Hepatocyte (in vitro differentiated cells): ENCODE measurements around the gene HOMER1. TPM values are rescaled to one million over a fixed set of nuclear protein-coding genes. Genes with fewer than 3 reads are reported as not detected.

Experiments
- DNase-seq: peaks from one replicate; pipeline ENCODE4 v3.0.0-alpha.2; 2016; ENCODE audit warnings: low spot score
- H2AFZ ChIP-seq: fragments of 200-600 bp; sonication (generic); 2 replicates; pipeline ENCODE4 v1.6.0; 2016; ENCODE audit warnings: antibody characterized with exemption, mild to moderate bottlenecking
- H3K27ac ChIP-seq: fragments of 200-600 bp; sonication (generic); 2 replicates; pipeline ENCODE4 v1.5.1; 2016; ENCODE audit warnings: mild to moderate bottlenecking
- H3K27me3 ChIP-seq: fragments of 200-600 bp; sonication (generic); 2 replicates; pipeline ENCODE4 v1.6.1; 2016
- H3K36me3 ChIP-seq: fragments of 200-600 bp; sonication (generic); replicated peaks from 2 replicates; pipeline ENCODE4 v1.5.1; 2016; ENCODE audit warnings: low read depth; ENCODE audit not compliant: insufficient read depth
- H3K4me1 ChIP-seq: fragments of 200-600 bp; sonication (generic); 2 replicates; pipeline ENCODE4 v1.5.1; 2016; ENCODE audit warnings: mild to moderate bottlenecking, moderate library complexity; ENCODE audit not compliant: insufficient read depth
- H3K4me2 ChIP-seq: fragments of 200-600 bp; sonication (generic); 2 replicates; pipeline ENCODE4 v1.6.0; 2016
- H3K4me3 ChIP-seq: fragments of 200-600 bp; sonication (generic); 2 replicates; pipeline ENCODE4 v1.5.1; 2016; ENCODE audit warnings: mild to moderate bottlenecking
- H3K79me2 ChIP-seq: fragments of 200-600 bp; sonication (generic); 2 replicates; pipeline ENCODE4 v1.6.0; 2017; ENCODE audit warnings: mild to moderate bottlenecking
- H3K9me2 ChIP-seq: fragments of 200-600 bp; sonication (generic); replicated peaks from 2 replicates; pipeline ENCODE4 v1.6.0; 2017; ENCODE audit warnings: mild to moderate bottlenecking; ENCODE audit not compliant: insufficient read depth
- H3K9me3 ChIP-seq: fragments of 200-600 bp; sonication (generic); 2 replicates; pipeline ENCODE4 v1.5.1; 2016; ENCODE audit warnings: low read depth, mild to moderate bottlenecking
- H4K20me1 ChIP-seq: fragments of 200-600 bp; sonication (generic); 2 replicates; pipeline ENCODE4 v1.6.0; 2016; ENCODE audit warnings: mild to moderate bottlenecking; ENCODE audit not compliant: insufficient read depth, poor library complexity, severe bottlenecking
- EZH2 ChIP-seq: fragments of 200-600 bp; sonication (generic); IDR thresholded peaks from 2 replicates; pipeline ENCODE4 v1.6.1; 2016; ENCODE audit warnings: antibody characterized with exemption, mild to moderate bottlenecking, borderline replicate concordance
- EZH2phosphoT487 ChIP-seq: fragments of 200-600 bp; sonication (generic); IDR thresholded peaks from one replicate; pipeline ENCODE4 v1.6.1; 2018; ENCODE audit warnings: antibody characterized with exemption, mild to moderate bottlenecking, low read depth, moderate library complexity; ENCODE audit not compliant: unreplicated experiment, severe bottlenecking
- WGBS: methylation state at CpG from one replicate; pipeline ENCODE4 v1.1.6; 2016; ENCODE audit warnings: low lambda C conversion rate; ENCODE audit errors: missing lambda C conversion rate; 5-methylcytosine and 5-hydroxymethylcytosine counted together
- polyA plus RNA-seq: library from polyadenylated mRNA; unstranded; fragments of >200 nt; fragmentation: Nextera tagmentation; extraction: Ambion mirVana; gene quantifications from 2 replicates; pipeline ENCODE4 v1.2.1, GENCODE V29; 2016
- total RNA-seq: library from RNA; depleted of rRNA; stranded (reverse); fragments of >200 nt; gene quantifications from 2 replicates; pipeline ENCODE4 v1.2.3, GENCODE V29; 2014
- TF ChIP-seq, protein P1 (sequence below): fragments of 200-600 bp; sonication (generic); IDR thresholded peaks from 2 replicates; pipeline ENCODE4 v1.5.1; 2016; ENCODE audit warnings: antibody characterized with exemption, mild to moderate bottlenecking; ENCODE audit not compliant: poor library complexity

HOMER1 gene
- total and polyA plus RNA-seq, 2 experiments from 2014 or later = 12.0 to 14.2 TPM

DNA sequence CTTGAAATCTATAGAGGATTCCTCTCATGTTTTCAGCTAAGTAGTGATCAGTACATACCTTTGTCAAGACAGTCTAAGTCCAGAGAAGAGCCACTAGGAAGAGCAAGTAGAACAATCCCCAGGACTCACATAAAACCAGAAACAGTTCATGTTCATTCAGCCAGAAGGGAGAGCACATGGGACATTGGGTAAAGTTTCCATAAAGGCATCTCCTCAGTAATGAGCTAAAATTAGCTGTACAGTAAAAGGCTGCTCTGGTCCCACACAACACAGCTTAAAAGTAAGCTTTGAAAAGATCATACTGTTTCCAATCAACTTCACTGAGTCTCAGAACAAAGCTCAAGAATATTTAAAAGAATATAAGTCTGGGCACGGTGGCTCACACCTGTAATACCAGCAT lies 32.4 kb downstream of the HOMER1 start:
- DNase-seq = no peak
- WGBS = 96% methylated on average over 1 of the region's 1 CpG
- H3K9me2 ChIP-seq = no peaks in the 10 kb centered on the region
- H3K27ac ChIP-seq = no peak overlapping the region
- peaks cover 36% of the 10 kb centered on the region for H3K79me2 ChIP-seq
- no peaks in the 10 kb centered on the region for H3K9me3 ChIP-seq
- no peaks in the 10 kb centered on the region for H3K4me1 ChIP-seq
- TF ChIP-seq EZH2 (no peak), EZH2phosphoT487 (no peak)
- TF ChIP-seq, protein P1, sequence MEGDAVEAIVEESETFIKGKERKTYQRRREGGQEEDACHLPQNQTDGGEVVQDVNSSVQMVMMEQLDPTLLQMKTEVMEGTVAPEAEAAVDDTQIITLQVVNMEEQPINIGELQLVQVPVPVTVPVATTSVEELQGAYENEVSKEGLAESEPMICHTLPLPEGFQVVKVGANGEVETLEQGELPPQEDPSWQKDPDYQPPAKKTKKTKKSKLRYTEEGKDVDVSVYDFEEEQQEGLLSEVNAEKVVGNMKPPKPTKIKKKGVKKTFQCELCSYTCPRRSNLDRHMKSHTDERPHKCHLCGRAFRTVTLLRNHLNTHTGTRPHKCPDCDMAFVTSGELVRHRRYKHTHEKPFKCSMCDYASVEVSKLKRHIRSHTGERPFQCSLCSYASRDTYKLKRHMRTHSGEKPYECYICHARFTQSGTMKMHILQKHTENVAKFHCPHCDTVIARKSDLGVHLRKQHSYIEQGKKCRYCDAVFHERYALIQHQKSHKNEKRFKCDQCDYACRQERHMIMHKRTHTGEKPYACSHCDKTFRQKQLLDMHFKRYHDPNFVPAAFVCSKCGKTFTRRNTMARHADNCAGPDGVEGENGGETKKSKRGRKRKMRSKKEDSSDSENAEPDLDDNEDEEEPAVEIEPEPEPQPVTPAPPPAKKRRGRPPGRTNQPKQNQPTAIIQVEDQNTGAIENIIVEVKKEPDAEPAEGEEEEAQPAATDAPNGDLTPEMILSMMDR = no peak
- no peak overlapping the region for H3K4me2 ChIP-seq
- H3K4me3 ChIP-seq = no peak overlapping the region
- H3K27me3 ChIP-seq = no peaks in the 10 kb centered on the region
- H4K20me1 ChIP-seq = no peaks in the 10 kb centered on the region
- no peak overlapping the region for H2AFZ ChIP-seq
- no peaks in the 10 kb centered on the region for H3K36me3 ChIP-seq

DNA sequence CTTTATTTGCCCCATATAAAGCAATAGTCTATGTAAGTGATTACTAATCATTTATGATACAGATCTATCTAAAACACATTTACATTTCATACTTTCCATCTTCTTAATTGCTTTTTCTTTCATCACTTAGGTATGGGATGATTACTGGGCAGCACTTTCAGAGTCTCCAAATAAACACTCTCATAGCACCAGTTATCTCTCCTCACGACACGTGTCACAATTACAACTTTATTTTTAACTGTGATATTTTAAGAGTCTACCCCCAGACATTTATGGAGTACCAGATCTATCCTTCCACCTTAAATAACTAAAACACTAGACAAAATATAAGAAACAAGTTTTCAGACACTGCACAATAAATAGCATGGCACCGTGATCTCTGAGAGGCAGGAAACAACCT lies 32.9 kb downstream of the HOMER1 start:
- peaks cover 36% of the 10 kb centered on the region for H3K79me2 ChIP-seq
- H3K27ac ChIP-seq = no peak overlapping the region
- H3K4me2 ChIP-seq = no peak overlapping the region
- no peaks in the 10 kb centered on the region for H3K4me1 ChIP-seq
- no peak for DNase-seq
- no peaks in the 10 kb centered on the region for H3K9me2 ChIP-seq
- TF ChIP-seq, protein P1 = no peak
- TF ChIP-seq EZH2 (no peak), EZH2phosphoT487 (no peak)
- H3K27me3 ChIP-seq = no peaks in the 10 kb centered on the region
- no peak overlapping the region for H2AFZ ChIP-seq
- H3K36me3 ChIP-seq = no peaks in the 10 kb centered on the region
- no peaks in the 10 kb centered on the region for H4K20me1 ChIP-seq
- H3K9me3 ChIP-seq = no peaks in the 10 kb centered on the region
- no peak overlapping the region for H3K4me3 ChIP-seq
- WGBS = 89% methylated on average over 3 of the region's 3 CpGs

DNA sequence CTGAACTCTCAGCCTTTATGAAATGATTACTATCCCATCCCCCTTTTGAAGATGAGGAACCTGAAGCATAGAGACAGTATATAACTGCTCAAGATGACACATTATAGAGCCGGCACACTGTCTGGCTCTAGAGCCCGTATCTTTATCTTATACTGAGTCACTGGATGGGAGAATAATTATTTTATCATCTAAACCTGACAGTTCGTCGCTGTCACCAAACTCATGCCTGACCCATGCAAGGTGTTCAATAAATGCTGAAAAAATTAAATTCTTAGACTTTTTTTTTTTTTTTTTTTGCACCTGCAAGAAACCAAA lies 38.8 kb downstream of the HOMER1 start:
- Histone ChIP-seq H3K79me2 (peaks cover 25% of the 10 kb centered on the region), H4K20me1 (no peaks in the 10 kb centered on the region), H3K9me2 (no peaks in the 10 kb centered on the region), H3K4me1 (no peaks in the 10 kb centered on the region), H2AFZ (no peak overlapping the region), H3K4me2 (no peak overlapping the region), H3K27ac (no peak overlapping the region), H3K9me3 (no peaks in the 10 kb centered on the region), H3K27me3 (no peaks in the 10 kb centered on the region), H3K36me3 (no peaks in the 10 kb centered on the region), H3K4me3 (no peak overlapping the region)
- no peak for DNase-seq
- WGBS = 91% methylated on average over 4 of the region's 4 CpGs
- TF ChIP-seq EZH2phosphoT487 (no peak), EZH2 (no peak)

DNA sequence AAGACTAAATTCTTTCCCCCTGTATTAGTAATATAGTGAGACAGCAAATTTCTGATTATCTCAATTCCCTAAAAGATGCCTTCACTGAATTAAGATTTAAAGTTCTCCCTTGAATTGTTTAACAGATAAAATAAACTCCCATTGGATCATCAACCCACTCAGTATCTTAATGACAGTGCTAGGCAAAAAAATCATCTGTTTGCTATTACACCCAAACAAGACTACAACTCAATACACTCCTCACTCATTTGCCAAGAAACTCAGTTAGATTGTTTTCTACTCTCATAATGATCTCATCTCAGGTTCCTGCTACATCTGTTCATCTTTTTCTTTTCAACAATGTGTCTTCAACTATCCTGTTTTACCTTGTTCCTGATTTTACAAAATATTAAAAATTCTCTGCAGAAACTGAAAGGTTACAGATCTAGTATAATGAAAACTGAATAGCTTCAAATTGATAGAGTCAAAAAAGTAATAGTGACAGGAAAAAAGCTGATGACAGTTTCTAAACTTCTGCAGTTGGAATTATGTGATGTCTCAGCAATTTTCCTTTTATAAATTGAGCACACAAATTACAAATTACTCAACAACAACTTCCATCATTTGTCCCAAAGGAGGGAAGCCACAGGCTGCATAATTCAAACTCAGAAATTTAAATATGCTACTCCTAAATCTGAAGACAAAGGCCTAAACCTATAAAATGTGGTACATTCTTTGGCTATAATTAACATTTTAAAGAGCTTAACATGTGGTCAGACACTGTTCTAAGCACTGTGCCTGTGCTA lies 39.4 kb downstream of the HOMER1 start:
- H3K27me3 ChIP-seq = no peaks in the 10 kb centered on the region
- H3K4me3 ChIP-seq = no peak overlapping the region
- H3K79me2 ChIP-seq = peaks cover 20% of the 10 kb centered on the region
- H2AFZ ChIP-seq = no peak overlapping the region
- no peaks in the 10 kb centered on the region for H3K4me1 ChIP-seq
- H3K9me3 ChIP-seq = no peaks in the 10 kb centered on the region
- no peaks in the 10 kb centered on the region for H3K9me2 ChIP-seq
- H4K20me1 ChIP-seq = no peaks in the 10 kb centered on the region
- H3K4me2 ChIP-seq = no peak overlapping the region
- DNase-seq = no peak
- H3K27ac ChIP-seq = no peak overlapping the region
- no peaks in the 10 kb centered on the region for H3K36me3 ChIP-seq
- TF ChIP-seq, protein P1 = no peak
- TF ChIP-seq EZH2 (no peak), EZH2phosphoT487 (no peak)
